ENCODE measurements around the gene OR52N5.

GRCh38 chr11:5807580-5807979 is 24.4 kb upstream of the OR52N5 start:
- TF ChIP-seq, protein P1, sequence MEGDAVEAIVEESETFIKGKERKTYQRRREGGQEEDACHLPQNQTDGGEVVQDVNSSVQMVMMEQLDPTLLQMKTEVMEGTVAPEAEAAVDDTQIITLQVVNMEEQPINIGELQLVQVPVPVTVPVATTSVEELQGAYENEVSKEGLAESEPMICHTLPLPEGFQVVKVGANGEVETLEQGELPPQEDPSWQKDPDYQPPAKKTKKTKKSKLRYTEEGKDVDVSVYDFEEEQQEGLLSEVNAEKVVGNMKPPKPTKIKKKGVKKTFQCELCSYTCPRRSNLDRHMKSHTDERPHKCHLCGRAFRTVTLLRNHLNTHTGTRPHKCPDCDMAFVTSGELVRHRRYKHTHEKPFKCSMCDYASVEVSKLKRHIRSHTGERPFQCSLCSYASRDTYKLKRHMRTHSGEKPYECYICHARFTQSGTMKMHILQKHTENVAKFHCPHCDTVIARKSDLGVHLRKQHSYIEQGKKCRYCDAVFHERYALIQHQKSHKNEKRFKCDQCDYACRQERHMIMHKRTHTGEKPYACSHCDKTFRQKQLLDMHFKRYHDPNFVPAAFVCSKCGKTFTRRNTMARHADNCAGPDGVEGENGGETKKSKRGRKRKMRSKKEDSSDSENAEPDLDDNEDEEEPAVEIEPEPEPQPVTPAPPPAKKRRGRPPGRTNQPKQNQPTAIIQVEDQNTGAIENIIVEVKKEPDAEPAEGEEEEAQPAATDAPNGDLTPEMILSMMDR (IDR thresholded peaks at IDR 0.05; ENCODE audit: low read depth, low read length) = no peak
- no peak for TF ChIP-seq EZH2phosphoT487 (IDR thresholded peaks at IDR 0.05; ENCODE audit: low read depth)
